Ascending aorta (tissue), 2 donors: Measurements from ENCODE around the gene TRIO. TPM values are rescaled to one million over a fixed set of nuclear protein-coding genes. Genes with fewer than 3 reads are reported as not detected.

Source experiments
- DNase-seq, 2 donors: peaks; one replicate each; pipeline ENCODE4 v3.0.0-alpha.2; 2019; ENCODE audit warnings: low spot score in 2 of 2
- H3K27ac ChIP-seq, 2 donors: fragments of 200-600 bp; sonication (generic); one replicate each; pipeline ENCODE4 v1.5.1; 2016 to 2017; ENCODE audit warnings: mild to moderate bottlenecking in 1 of 2
- H3K27me3 ChIP-seq: fragments of 200-600 bp; sonication (generic); one replicate; pipeline ENCODE4 v1.5.1; 2017
- H3K36me3 ChIP-seq, 2 donors: fragments of 200-600 bp; sonication (generic); one replicate each; pipeline ENCODE4 v1.5.1; 2016
- H3K4me1 ChIP-seq, 2 donors: fragments of 200-600 bp; sonication (generic); one replicate each; pipeline ENCODE4 v1.5.1; 2016 to 2017; ENCODE audit warnings: mild to moderate bottlenecking in 1 of 2
- H3K4me3 ChIP-seq, 2 donors: fragments of 200-600 bp; sonication (generic); one replicate each; pipeline ENCODE4 v1.5.1; 2016 to 2017; ENCODE audit warnings: mild to moderate bottlenecking in 1 of 2
- H3K9me3 ChIP-seq, 2 donors: fragments of 200-600 bp; sonication (generic); one replicate each; pipeline ENCODE4 v1.5.1; 2016
- intact Hi-C: fragments of 100-400 bp; cut with DNase I; formaldehyde crosslinking; loops from one replicate; pipeline ENCODE4 v1.15.1; 2023
- total RNA-seq: library from RNA; depleted of rRNA; stranded (reverse); fragments of >200 nt; gene quantifications from one replicate; pipeline ENCODE4 v1.1.0, GENCODE V29; 2016
- TF ChIP-seq, protein P1 (sequence below), 3 experiments: fragments of 200-600 bp in 2 of 3; fragments of 450-650 bp in 1 of 3; sonication (generic) in 2 of 3; IDR thresholded peaks; one replicate each; pipeline ENCODE4 v1.5.1; 2016 to 2019; ENCODE audit warnings: antibody characterized with exemption in 3 of 3, mild to moderate bottlenecking in 1 of 3, moderate library complexity in 1 of 3

Gene TRIO
- total RNA-seq, 1 donor from 2014 or later: 262 TPM

DNA sequence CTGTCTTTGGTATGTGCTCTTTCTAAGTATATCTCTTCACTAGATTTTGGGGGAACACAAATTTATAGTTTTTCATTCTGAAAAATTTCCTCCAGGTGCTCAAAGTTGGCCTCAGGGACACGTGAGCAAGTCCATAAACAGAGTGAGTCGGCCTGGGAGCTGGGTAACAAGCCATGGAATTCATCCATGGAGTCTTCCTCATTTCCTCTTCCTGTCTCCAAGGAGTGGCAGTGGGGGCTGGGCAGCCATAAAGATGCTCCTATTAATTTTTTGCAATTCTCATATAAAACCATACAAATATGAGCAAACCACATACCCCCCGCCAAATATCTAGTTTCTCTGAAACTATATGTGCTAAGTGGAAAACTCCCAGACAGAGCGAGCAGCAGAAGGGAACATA lies 301.9 kb downstream of the TRIO start:
- intact Hi-C loops: loop anchor here (10.0 kb wide), 1 partner anchor 300 kb away; the partner anchor contains the start of gene TRIO
- Histone ChIP-seq H3K4me3 (no peak overlapping the region), H3K27ac (no peak overlapping the region), H3K9me3 (no peaks in the 10 kb centered on the region), H3K36me3 (no peaks in the 10 kb centered on the region), H3K4me1 (peaks cover 3 to 17% of the 10 kb centered on the region in 2 donors), H3K27me3 (no peaks in the 10 kb centered on the region)
- TF ChIP-seq, protein P1, sequence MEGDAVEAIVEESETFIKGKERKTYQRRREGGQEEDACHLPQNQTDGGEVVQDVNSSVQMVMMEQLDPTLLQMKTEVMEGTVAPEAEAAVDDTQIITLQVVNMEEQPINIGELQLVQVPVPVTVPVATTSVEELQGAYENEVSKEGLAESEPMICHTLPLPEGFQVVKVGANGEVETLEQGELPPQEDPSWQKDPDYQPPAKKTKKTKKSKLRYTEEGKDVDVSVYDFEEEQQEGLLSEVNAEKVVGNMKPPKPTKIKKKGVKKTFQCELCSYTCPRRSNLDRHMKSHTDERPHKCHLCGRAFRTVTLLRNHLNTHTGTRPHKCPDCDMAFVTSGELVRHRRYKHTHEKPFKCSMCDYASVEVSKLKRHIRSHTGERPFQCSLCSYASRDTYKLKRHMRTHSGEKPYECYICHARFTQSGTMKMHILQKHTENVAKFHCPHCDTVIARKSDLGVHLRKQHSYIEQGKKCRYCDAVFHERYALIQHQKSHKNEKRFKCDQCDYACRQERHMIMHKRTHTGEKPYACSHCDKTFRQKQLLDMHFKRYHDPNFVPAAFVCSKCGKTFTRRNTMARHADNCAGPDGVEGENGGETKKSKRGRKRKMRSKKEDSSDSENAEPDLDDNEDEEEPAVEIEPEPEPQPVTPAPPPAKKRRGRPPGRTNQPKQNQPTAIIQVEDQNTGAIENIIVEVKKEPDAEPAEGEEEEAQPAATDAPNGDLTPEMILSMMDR (IDR thresholded peaks at IDR 0.05): no peak
- no peak for DNase-seq

DNA sequence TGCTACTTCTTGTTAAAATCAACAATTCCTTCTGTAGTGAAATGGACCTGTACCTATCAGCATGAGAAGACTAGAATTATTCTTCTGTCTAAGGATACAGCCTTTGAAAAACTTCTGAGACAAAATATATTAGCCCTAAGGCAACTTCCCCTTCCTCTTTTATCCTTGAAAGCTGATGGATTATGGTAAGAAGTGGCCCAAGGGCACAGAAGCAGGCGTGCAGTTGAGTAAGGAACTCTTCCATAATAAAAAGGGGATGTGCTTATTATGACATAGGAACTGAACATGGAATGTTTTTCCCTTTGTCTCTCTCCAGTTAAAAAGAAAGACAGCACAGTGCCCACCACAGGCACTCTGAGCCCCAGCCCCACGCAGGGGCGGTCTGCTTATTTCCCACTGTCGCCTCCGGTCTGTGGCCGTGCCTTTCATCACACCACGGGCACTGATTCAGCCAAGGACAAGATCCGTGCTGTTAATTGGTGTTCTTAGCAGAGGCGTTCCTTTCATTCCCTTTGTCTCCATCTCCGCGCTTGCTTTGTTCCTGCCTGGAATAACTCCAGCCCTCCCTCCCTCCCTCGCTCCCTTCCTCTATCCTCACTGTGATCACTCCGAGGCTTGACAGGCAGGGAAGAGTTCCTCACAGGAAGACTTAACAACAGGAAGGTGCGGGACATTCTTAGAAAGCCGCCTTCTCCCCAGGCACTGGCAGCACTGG lies 302.6 kb downstream of the TRIO start:
- Histone ChIP-seq H3K4me1 (peaks cover 3 to 14% of the 10 kb centered on the region in 2 donors), H3K27ac (no peak overlapping the region)
- DNase-seq: no peak

GRCh38 chr5:14447958-14448911 lies 305.1 kb downstream of the TRIO start:
- Histone ChIP-seq H3K27ac (peak overlapping the region; percentile 74 to 77), H3K4me3 (no peak overlapping the region), H3K36me3 (peaks cover 0 to 7% of the 10 kb centered on the region in 2 donors), H3K9me3 (no peaks in the 10 kb centered on the region), H3K4me1 (peaks cover 0 to 22% of the 10 kb centered on the region in 2 donors), H3K27me3 (no peaks in the 10 kb centered on the region)
- TF ChIP-seq, protein P1 (IDR thresholded peaks at IDR 0.05): no peak
- intact Hi-C loops: loop anchor here (10.0 kb wide), 1 partner anchor 303 kb away; the partner anchor contains the start of gene TRIO
- no peak for DNase-seq

More for the DNA sequence above, 302.6 kb downstream of the TRIO start:
- intact Hi-C loops: loop anchor here (10.0 kb wide), 1 partner anchor 301 kb away; the partner anchor contains the start of gene TRIO
- TF ChIP-seq, protein P1 (IDR thresholded peaks at IDR 0.05): no peak
- Histone ChIP-seq H3K27me3 (no peaks in the 10 kb centered on the region), H3K9me3 (no peaks in the 10 kb centered on the region), H3K36me3 (peaks cover 0 to 2% of the 10 kb centered on the region in 2 donors), H3K4me3 (no peak overlapping the region)

- Histone ChIP-seq H3K36me3 (peaks cover 0 to 7% of the 10 kb centered on the region in 2 donors), H3K27me3 (no peaks in the 10 kb centered on the region), H3K9me3 (no peaks in the 10 kb centered on the region), H3K4me1 (peaks cover 0 to 25% of the 10 kb centered on the region in 2 donors), H3K4me3 (no peak overlapping the region), H3K27ac (peak overlapping the region; percentile 74 to 77)
- intact Hi-C loops: loop anchor here (10.0 kb wide), 1 partner anchor 304 kb away; the partner anchor contains the start of gene TRIO
- TF ChIP-seq, protein P1 (IDR thresholded peaks at IDR 0.05): no peak
- no peak for DNase-seq
Observed at GRCh38 chr5:14449052-14449661, 306.0 kb downstream of the TRIO start.

- peaks cover 0 to 25% of the 10 kb centered on the region in 2 donors for H3K4me1 ChIP-seq
- H3K27ac ChIP-seq: peak overlapping the region; percentile 74 to 77
- H3K36me3 ChIP-seq: peaks cover 4 to 14% of the 10 kb centered on the region in 2 donors
- H3K4me3 ChIP-seq: no peak overlapping the region
- H3K9me3 ChIP-seq: no peaks in the 10 kb centered on the region
- DNase-seq: peak in 1 of 2 donors; percentile 83
- intact Hi-C loops: no loop called here
- TF ChIP-seq, protein P1 (IDR thresholded peaks at IDR 0.05): no peak
- H3K27me3 ChIP-seq: no peaks in the 10 kb centered on the region
Observed at GRCh38 chr5:14450018-14450524, 306.9 kb downstream of the TRIO start.
